Fibroblast of the aortic adventitia (primary cell): ENCODE measurements around the gene CHD8. TPM values are rescaled to one million over a fixed set of nuclear protein-coding genes. Genes with fewer than 3 reads are reported as not detected.

Source experiments
- DNase-seq: peaks from one replicate; pipeline ENCODE4 v3.0.0-alpha.2; 2010; ENCODE audit warnings: low read depth
- H3K4me3 ChIP-seq: 2 replicates; pipeline ENCODE4 v1.5.1; 2011; ENCODE audit warnings: low read depth, mild to moderate bottlenecking, control low read depth, low read length, moderate library complexity
- CTCF ChIP-seq: IDR thresholded peaks from 2 replicates; pipeline ENCODE4 v1.5.1; 2011; ENCODE audit warnings: mild to moderate bottlenecking, low read length, control low read depth, inconsistent platforms; ENCODE audit not compliant: insufficient read depth
- total RNA-seq: library from RNA; depleted of rRNA; stranded (reverse); fragments of >200 nt; gene quantifications from 2 replicates; pipeline ENCODE4 v1.2.3, GENCODE V29; 2012; ENCODE audit warnings: low replicate concordance

Gene CHD8
- 59.8 and 72.7 TPM in 2 replicates for total RNA-seq

- DNase-seq = peak; percentile 100
- H3K4me3 ChIP-seq = peak within 1 kb of the TSS; percentile 72
- peak; percentile 51 for TF ChIP-seq CTCF
These were observed at the start of gene CHD8 for GRCh38 chr14:21455912-21456667. Gene CHD8, minus strand, starts transcription at chr14:21456123. Its CDS starts 24,480 bp downstream, at chr14:21431643.

- no peak for DNase-seq
- no peak overlapping the region for H3K4me3 ChIP-seq
- TF ChIP-seq CTCF = no peak
These were observed 49.2 kb upstream of the CHD8 start for GRCh38 chr14:21505012-21505553.

GRCh38 chr14:21503376-21503775 is 47.5 kb upstream of the CHD8 start:
- no peak for DNase-seq
- no peak overlapping the region for H3K4me3 ChIP-seq
- no peak for TF ChIP-seq CTCF

- H3K4me3 ChIP-seq = no peak overlapping the region
- no peak for TF ChIP-seq CTCF
- no peak for DNase-seq
These were observed 45.6 kb upstream of the CHD8 start for GRCh38 chr14:21501568-21501967.

- peak; percentile 38 for TF ChIP-seq CTCF
- H3K4me3 ChIP-seq = no peak overlapping the region
- DNase-seq = peak; percentile 63
These were observed 42.9 kb upstream of the CHD8 start for GRCh38 chr14:21498540-21499526.

- TF ChIP-seq CTCF = no peak
- peak; percentile 57 for DNase-seq
- no peak overlapping the region for H3K4me3 ChIP-seq
These were observed 40.5 kb upstream of the CHD8 start for GRCh38 chr14:21496453-21496852.
